Measurements from ENCODE around the gene GRID1.

DNA sequence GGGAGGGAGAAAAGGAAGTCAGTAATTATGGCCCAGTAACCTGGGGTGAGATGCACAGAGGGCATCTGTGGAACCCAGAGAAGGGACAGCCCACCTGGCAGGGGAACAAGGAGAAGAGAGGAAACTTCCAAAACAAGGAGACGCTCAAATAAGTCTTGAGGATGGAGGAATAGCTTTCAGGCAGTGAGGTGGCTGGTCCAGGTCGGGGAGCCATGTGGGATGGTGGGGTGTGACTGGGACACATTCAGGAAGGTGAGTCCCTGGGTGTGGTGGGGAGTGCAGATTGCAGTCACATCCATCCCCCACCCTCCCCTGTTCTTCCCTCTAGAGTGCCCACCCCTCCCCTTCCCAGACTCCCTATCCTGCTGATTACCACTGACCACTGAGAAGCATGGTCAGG, 175.4 kb downstream of the GRID1 start:
- no peak for TF ChIP-seq GATA3 (IDR thresholded peaks at IDR 0.05; ENCODE audit: low read depth, low read length)
- no peak for TF ChIP-seq GATA2 (IDR thresholded peaks at IDR 0.05; ENCODE audit: low read depth, low read length)

Data from SH-SY5Y (cell line).